ENCODE measurements around the gene LRRC73. TPM values are rescaled to one million over a fixed set of nuclear protein-coding genes. Genes with fewer than 3 reads are reported as not detected.

LRRC73 gene
- total and polyA plus RNA-seq, 8 donors = 0.30 to 1.0 (median 0.31) TPM; not detected in 3

- WGBS, 5 donors = 82 to 100% (median 95%) methylated on average over 1 of the region's 1 CpG
- TF ChIP-seq POLR2AphosphoS5 (IDR thresholded peaks at IDR 0.05) = no peak
- TF ChIP-seq CTCF (IDR thresholded peaks at IDR 0.05) = no peak
- no peak for TF ChIP-seq EP300 (IDR thresholded peaks at IDR 0.05)
- no peak for TF ChIP-seq POLR2A (IDR thresholded peaks at IDR 0.05)
- H3K4me1 ChIP-seq = no peaks in the 10 kb centered on the region
- DNase-seq = no peak
- intact Hi-C loops (cut with DNase I; ENCODE audit: low total_unique reads) = no loop called here
- H3K4me3 ChIP-seq = no peak overlapping the region
- no peak overlapping the region for H3K27ac ChIP-seq
- H3K36me3 ChIP-seq = peaks cover 36 to 94% (median 93%) of the 10 kb centered on the region in 4 donors
- H3K9me3 ChIP-seq = no peaks in the 10 kb centered on the region
- H3K27me3 ChIP-seq = no peaks in the 10 kb centered on the region
Observed at GRCh38 chr6:43532201-43532600, 22.1 kb upstream of the LRRC73 start.

GRCh38 chr6:43524483-43524961 is 14.4 kb upstream of the LRRC73 start:
- H3K27ac ChIP-seq = peak overlapping the region in 2 of 5 donors; percentile 29 to 39
- intact Hi-C loops (cut with DNase I; ENCODE audit: low total_unique reads) = no loop called here
- peaks cover 83 to 100% (median 100%) of the 10 kb centered on the region in 4 donors for H3K36me3 ChIP-seq
- TF ChIP-seq POLR2AphosphoS5 (IDR thresholded peaks at IDR 0.05) = peak in 2 of 3 donors; percentile 23 to 69
- no peak for TF ChIP-seq CTCF (IDR thresholded peaks at IDR 0.05)
- H3K4me3 ChIP-seq = no peak overlapping the region
- H3K9me3 ChIP-seq = no peaks in the 10 kb centered on the region
- peaks cover 6 to 17% (median 14%) of the 10 kb centered on the region in 4 donors for H3K4me1 ChIP-seq
- whole genome bisulfite sequencing, 5 donors = 28 to 65% (median 57%) methylated on average over 8 to 10 of the region's 10 CpGs
- H3K27me3 ChIP-seq = no peaks in the 10 kb centered on the region
- peak; percentile 44 to 73 for DNase-seq

GRCh38 chr6:43523284-43523683 is 13.1 kb upstream of the LRRC73 start:
- DNase-seq = no peak
- H3K36me3 ChIP-seq = peaks cover 80 to 93% (median 93%) of the 10 kb centered on the region in 4 donors
- no peak overlapping the region for H3K4me3 ChIP-seq
- no peaks in the 10 kb centered on the region for H3K9me3 ChIP-seq
- peak overlapping the region in 1 of 5 donors; percentile 26 for H3K27ac ChIP-seq
- intact Hi-C loops (cut with DNase I; ENCODE audit: low total_unique reads) = no loop called here
- WGBS, 5 donors = 89 to 100% (median 96%) methylated on average over 1 to 3 of the region's 3 CpGs
- TF ChIP-seq EP300 (IDR thresholded peaks at IDR 0.05) (no peak), POLR2A (IDR thresholded peaks at IDR 0.05) (no peak), CTCF (IDR thresholded peaks at IDR 0.05) (no peak), POLR2AphosphoS5 (IDR thresholded peaks at IDR 0.05) (no peak)
- H3K4me1 ChIP-seq = peaks cover 13 to 29% (median 22%) of the 10 kb centered on the region in 4 donors
- H3K27me3 ChIP-seq = no peaks in the 10 kb centered on the region

- peaks cover 76 to 88% (median 87%) of the 10 kb centered on the region in 4 donors for H3K36me3 ChIP-seq
- intact Hi-C loops (cut with DNase I; ENCODE audit: low total_unique reads) = no loop called here
- TF ChIP-seq EP300 (IDR thresholded peaks at IDR 0.05) (no peak), POLR2A (IDR thresholded peaks at IDR 0.05) (no peak), CTCF (IDR thresholded peaks at IDR 0.05) (no peak), POLR2AphosphoS5 (IDR thresholded peaks at IDR 0.05) (no peak)
- 88 to 94% (median 91%) methylated on average over 8 of the region's 8 CpGs for WGBS, 5 donors
- H3K4me3 ChIP-seq = no peak overlapping the region
- H3K27me3 ChIP-seq = no peaks in the 10 kb centered on the region
- DNase-seq = no peak
- H3K27ac ChIP-seq = peak overlapping the region in 1 of 5 donors; percentile 26
- peaks cover 19 to 35% (median 28%) of the 10 kb centered on the region in 4 donors for H3K4me1 ChIP-seq
- H3K9me3 ChIP-seq = no peaks in the 10 kb centered on the region
Observed at GRCh38 chr6:43522547-43523261, 12.6 kb upstream of the LRRC73 start.
